B cell (primary cell): Measurements from ENCODE around the gene XRCC6. TPM values are rescaled to one million over a fixed set of nuclear protein-coding genes. Genes with fewer than 3 reads are reported as not detected.

Source experiments
- ATAC-seq: fragments of 200-7000 bp; cut with Tn5 transposase; one replicate; pipeline ENCODE4 v1.10.0; 2021; ENCODE audit warnings: low read depth, mild to moderate bottlenecking, moderate number of reproducible peaks, moderate library complexity
- CTCF ChIA-PET: fragments of 350-600 bp; sonication (Branson Sonifier 250); formaldehyde crosslinking; loops from one replicate; lab custom pipeline; 2021; ENCODE audit warnings: antibody characterized with exemption, inconsistent platforms; lab: Charles Lee
- POLR2A ChIA-PET: fragments of 350-600 bp; sonication (Branson Sonifier 250); formaldehyde crosslinking; loops from one replicate; lab custom pipeline; 2021; ENCODE audit warnings: antibody characterized with exemption; lab: Charles Lee
- DNase-seq: peaks from one replicate; pipeline ENCODE4 v3.0.0; 2013
- H2AFZ ChIP-seq: 2 replicates; pipeline ENCODE4 v1.6.1; 2012; ENCODE audit warnings: mild to moderate bottlenecking, low read depth, low read length; ENCODE audit not compliant: insufficient read depth, poor library complexity, severe bottlenecking
- H3K27ac ChIP-seq, 2 donors: 1 replicate in 1 of 2; 2 replicates in 1 of 2; pipeline ENCODE4 v1.5.1; 2012 to 2013; ENCODE audit warnings: low read length in 2 of 2, mild to moderate bottlenecking in 2 of 2, moderate library complexity in 1 of 2
- H3K27me3 ChIP-seq, 4 experiments: fragments of 200-600 bp in 1 of 4; sonication (generic) in 1 of 4; replicated peaks in 1 of 4; 1 replicate in 2 of 4; 2 replicates in 2 of 4; pipeline versions ENCODE4 v1.6.1 to v1.7.0; 2013 to 2016; ENCODE audit warnings: low read length in 3 of 4, mild to moderate bottlenecking in 2 of 4, mixed read lengths in 1 of 4, moderate library complexity in 1 of 4; ENCODE audit not compliant: insufficient read depth in 4 of 4, control insufficient read depth in 3 of 4; ENCODE audit errors: control extremely low read depth in 1 of 4
- H3K36me3 ChIP-seq, 2 experiments: replicated peaks in 1 of 2; 1 replicate in 1 of 2; 2 replicates in 1 of 2; pipeline versions ENCODE4 v1.6.1 to v1.7.1; 2013; ENCODE audit warnings: low read length in 1 of 2; ENCODE audit not compliant: insufficient read depth in 2 of 2, control insufficient read depth in 1 of 2; ENCODE audit errors: control extremely low read depth in 1 of 2, extremely low read depth in 1 of 2
- H3K4me1 ChIP-seq, 2 donors: fragments of 200-600 bp in 1 of 2; sonication (generic) in 1 of 2; 1 replicate in 1 of 2; 2 replicates in 1 of 2; pipeline versions ENCODE4 v1.5.1 to v1.6.1; 2013 to 2017; ENCODE audit warnings: low read length in 2 of 2; ENCODE audit not compliant: control insufficient read depth in 2 of 2, insufficient read depth in 2 of 2
- H3K4me2 ChIP-seq: replicated peaks from 2 replicates; pipeline ENCODE3; 2012; ENCODE audit warnings: mild to moderate bottlenecking, low read depth, low read length; ENCODE audit not compliant: poor library complexity, severe bottlenecking
- H3K4me3 ChIP-seq, 5 experiments: fragments of 200-600 bp in 1 of 5; sonication (generic) in 1 of 5; 1 replicate in 3 of 5; 2 replicates in 2 of 5; pipeline versions ENCODE4 v1.5.1 to v1.7.0; 2011 to 2016; ENCODE audit warnings: low read length in 4 of 5, mild to moderate bottlenecking in 4 of 5, low read depth in 2 of 5, control low read depth in 1 of 5, moderate library complexity in 1 of 5; ENCODE audit not compliant: insufficient read depth in 1 of 5; ENCODE audit errors: control extremely low read depth in 1 of 5, extremely low read depth in 1 of 5
- H3K79me2 ChIP-seq: fragments of 200-600 bp; sonication (generic); one replicate; pipeline ENCODE4 v1.6.0; 2016; ENCODE audit warnings: low read length; ENCODE audit not compliant: control insufficient read depth, insufficient read depth
- H3K9ac ChIP-seq: fragments of 200-600 bp; sonication (generic); 2 replicates; pipeline ENCODE4 v1.6.1; 2017; ENCODE audit warnings: mild to moderate bottlenecking, low read length, moderate library complexity
- H3K9me3 ChIP-seq, 3 donors: one replicate each; pipeline versions ENCODE4 v1.6.1 to v1.7.1; 2013; ENCODE audit warnings: low read length in 2 of 3; ENCODE audit not compliant: control insufficient read depth in 2 of 3, insufficient read depth in 1 of 3; ENCODE audit errors: control extremely low read depth in 1 of 3
- H4K20me1 ChIP-seq: 2 replicates; pipeline ENCODE4 v1.6.0; 2012; ENCODE audit warnings: mild to moderate bottlenecking, low read length; ENCODE audit not compliant: insufficient read depth, control insufficient read depth, poor library complexity, severe bottlenecking
- H3K27ac Mint-ChIP-seq: one replicate; pipeline ENCODE4 v1.8.0; 2021; ENCODE audit warnings: mixed read lengths
- H3K27me3 Mint-ChIP-seq: one replicate; pipeline ENCODE4 v1.8.0; 2021; ENCODE audit warnings: mixed read lengths
- H3K4me1 Mint-ChIP-seq: one replicate; pipeline ENCODE4 v1.8.0; 2021; ENCODE audit warnings: mixed read lengths
- H3K4me3 Mint-ChIP-seq: one replicate; pipeline ENCODE4 v1.8.0; 2021; ENCODE audit warnings: mixed read lengths
- H3K9me3 Mint-ChIP-seq: one replicate; pipeline ENCODE4 v1.8.0; 2022; ENCODE audit warnings: mixed read lengths; ENCODE audit not compliant: insufficient read depth
- CTCF ChIP-seq: fragments of 200-600 bp; IDR thresholded peaks from one replicate; pipeline ENCODE4 v1.8.0; 2022; ENCODE audit warnings: antibody characterized with exemption, mild to moderate bottlenecking
- EZH2 ChIP-seq: IDR thresholded peaks from 2 replicates; pipeline ENCODE4 v1.6.1; 2012; ENCODE audit warnings: borderline replicate concordance, low read depth, mild to moderate bottlenecking, moderate library complexity, low read length; ENCODE audit not compliant: insufficient read depth, poor library complexity, severe bottlenecking
- WGBS: methylation state at CpG from one replicate; pipeline ENCODE4 v1.1.5; 2013; ENCODE audit warnings: missing lambda C conversion rate; ENCODE audit not compliant: insufficient coverage; 5-methylcytosine and 5-hydroxymethylcytosine counted together
- intact Hi-C: fragments of 100-400 bp; cut with micrococcal nuclease; formaldehyde crosslinking; loops from one replicate; pipeline ENCODE4 v1.10.0; 2022
- polyA plus RNA-seq: library from polyadenylated mRNA; depleted of rRNA; stranded (reverse); fragments of >200 nt; gene quantifications from 2 replicates; pipeline ENCODE4 v1.2.3, GENCODE V29; 2012
- total RNA-seq, 2 donors: library from RNA; stranded (reverse); fragments of 120-200 nt in 1 of 2; gene quantifications; 1 replicate in 1 of 2; 2 replicates in 1 of 2; pipeline versions ENCODE4 v1.2.3 to v1.2.4, GENCODE V29; 2013 to 2022

Gene XRCC6
- total and polyA plus RNA-seq, 2 donors (not counting 1 experiment from before 2014, with no cell fraction given), result 55.4 to 180 TPM

GRCh38 chr22:41578818-41579217 is 42.3 kb upstream of the XRCC6 start:
- H3K27me3 Mint-ChIP-seq, result no peaks in the 10 kb centered on the region
- CTCF ChIA-PET, result no interaction called here

More at GRCh38 chr22:41578818-41579217, 42.3 kb upstream of the XRCC6 start:
- ATAC-seq (no peak), DNase-seq (no peak)
- no peaks in the 10 kb centered on the region for H3K27me3 ChIP-seq
- POLR2A ChIA-PET, result interaction anchor here (0.6 kb wide), 1 partner anchor 314 kb away, joined by 3 read pairs; no protein-coding TSS in a partner anchor
- TF ChIP-seq EZH2, result no peak
- no peak for TF ChIP-seq CTCF
- no peaks in the 10 kb centered on the region for H3K79me2 ChIP-seq
- H3K4me3 Mint-ChIP-seq, result no peak overlapping the region
- H3K9ac ChIP-seq, result no peak overlapping the region
- intact Hi-C loops, result no loop called here
- H4K20me1 ChIP-seq, result no peaks in the 10 kb centered on the region
- no peaks in the 10 kb centered on the region for H3K9me3 Mint-ChIP-seq
- peaks cover 0 to 20% of the 10 kb centered on the region in 2 experiments for H3K36me3 ChIP-seq
- no peak overlapping the region for H3K4me2 ChIP-seq
- 98% methylated on average over 8 of the region's 9 CpGs for WGBS
- no peaks in the 10 kb centered on the region for H3K4me1 Mint-ChIP-seq
- no peak overlapping the region for H2AFZ ChIP-seq
- no peaks in the 10 kb centered on the region for H3K9me3 ChIP-seq
- H3K27ac Mint-ChIP-seq, result no peak overlapping the region
- no peak overlapping the region for H3K27ac ChIP-seq
- H3K4me3 ChIP-seq, result no peak overlapping the region
- no peaks in the 10 kb centered on the region for H3K4me1 ChIP-seq
